22Rv1 (cell line): ENCODE data around the gene PML.

ENCODE experiments used
- CTCF ChIP-seq: fragments of 450-650 bp; IDR thresholded peaks from 2 replicates; pipeline ENCODE4 v1.5.1; 2017; ENCODE audit warnings: mild to moderate bottlenecking
- ZFX ChIP-seq: fragments of 450-650 bp; IDR thresholded peaks from 2 replicates; pipeline ENCODE4 v1.6.1; 2017; ENCODE audit warnings: antibody characterized with exemption, borderline replicate concordance

- TF ChIP-seq CTCF (no peak), ZFX (no peak)
These were observed 39.8 kb downstream of the PML start for GRCh38 chr15:74034206-74034755.
